Erythroblast (primary cell): ENCODE data around the gene OPRL1.

Source experiments
- DNase-seq, 2 experiments: peaks; one replicate each; lab custom pipeline; 2025; lab: John Stamatoyannopoulos, UW
- GATA1 ChIP-seq: IDR thresholded peaks from 2 replicates; pipeline ENCODE4 v1.6.1; 2011; ENCODE audit warnings: low read depth, mild to moderate bottlenecking, control low read depth, low read length, moderate library complexity
- POLR2A ChIP-seq: IDR thresholded peaks from 2 replicates; pipeline ENCODE4 v1.6.1; 2011; ENCODE audit warnings: mild to moderate bottlenecking, low read length

Gene OPRL1

GRCh38 chr20:64076061-64076997 lies 3.6 kb upstream of the OPRL1 start:
- no peak for DNase-seq
- no peak for TF ChIP-seq GATA1
- no peak for TF ChIP-seq POLR2A

GRCh38 chr20:64077094-64077493 lies 2.8 kb upstream of the OPRL1 start:
- DNase-seq, result no peak
- TF ChIP-seq POLR2A, result no peak
- TF ChIP-seq GATA1, result no peak

- no peak for DNase-seq
- TF ChIP-seq GATA1 (no peak), POLR2A (no peak)
Observed at GRCh38 chr20:64077541-64077875, 2.4 kb upstream of the OPRL1 start.

- TF ChIP-seq GATA1, result no peak
- no peak for TF ChIP-seq POLR2A
- DNase-seq, result no peak
Observed at GRCh38 chr20:64077876-64078551, 1.9 kb upstream of the OPRL1 start.

GRCh38 chr20:64078934-64079272 lies 979 bp upstream of the OPRL1 start:
- TF ChIP-seq POLR2A (no peak), GATA1 (no peak)
- DNase-seq, result no peak

- DNase-seq, result peak; percentile 65 to 68
- TF ChIP-seq POLR2A, result no peak
- no peak for TF ChIP-seq GATA1
Observed at GRCh38 chr20:64079273-64080012, 439 bp upstream of the OPRL1 start, which contains the start of gene RGS19. Gene RGS19, minus strand, starts transcription at chr20:64079518. Its CDS starts 2,632 bp downstream, at chr20:64076886.

GRCh38 chr20:64080813-64081623 lies 1.1 kb downstream of the OPRL1 start:
- no peak for DNase-seq

GRCh38 chr20:64081624-64081964 lies 1.7 kb downstream of the OPRL1 start:
- no peak for DNase-seq
- no peak for TF ChIP-seq POLR2A
- no peak for TF ChIP-seq GATA1

More at GRCh38 chr20:64080813-64081623, 1.1 kb downstream of the OPRL1 start:
- TF ChIP-seq POLR2A, result no peak
- no peak for TF ChIP-seq GATA1

GRCh38 chr20:64082126-64082731 lies 2.3 kb downstream of the OPRL1 start:
- TF ChIP-seq POLR2A (no peak), GATA1 (no peak)

GRCh38 chr20:64082820-64083377 lies 3.0 kb downstream of the OPRL1 start:
- TF ChIP-seq POLR2A (no peak), GATA1 (no peak)

More at GRCh38 chr20:64082126-64082731, 2.3 kb downstream of the OPRL1 start:
- DNase-seq, result no peak

GRCh38 chr20:64083378-64083803 lies 3.5 kb downstream of the OPRL1 start:
- DNase-seq, result peak; percentile 75 to 77
- TF ChIP-seq GATA1, result no peak
- TF ChIP-seq POLR2A, result no peak

More at GRCh38 chr20:64082820-64083377, 3.0 kb downstream of the OPRL1 start:
- no peak for DNase-seq
